H9 (cell line): ENCODE data around the gene MTA3. TPM values are rescaled to one million over a fixed set of nuclear protein-coding genes. Genes with fewer than 3 reads are reported as not detected.

Experiments
- DNase-seq: peaks from one replicate; pipeline ENCODE4 v3.0.0-alpha.2; 2017
- H2AFZ ChIP-seq: one replicate; pipeline ENCODE4 v1.6.1; 2013; ENCODE audit warnings: mild to moderate bottlenecking, low read length, control low read depth, moderate library complexity
- H2AK5ac ChIP-seq: 2 replicates; pipeline ENCODE4 v1.6.1; 2013; ENCODE audit warnings: low read length, control low read depth, mixed read lengths; ENCODE audit not compliant: insufficient read length
- H2BK120ac ChIP-seq: one replicate; pipeline ENCODE4 v1.6.1; 2013; ENCODE audit warnings: low read depth, mild to moderate bottlenecking, low read length, control low read depth, inconsistent platforms; ENCODE audit not compliant: poor library complexity, severe bottlenecking
- H2BK12ac ChIP-seq: 2 replicates; pipeline ENCODE4 v1.6.1; 2013; ENCODE audit warnings: low read length, control low read depth, mixed read lengths, low read depth; ENCODE audit not compliant: insufficient read length
- H2BK15ac ChIP-seq: 2 replicates; pipeline ENCODE4 v1.6.1; 2013; ENCODE audit warnings: low read depth, low read length, control low read depth
- H2BK20ac ChIP-seq: one replicate; pipeline ENCODE4 v1.6.1; 2013; ENCODE audit warnings: low read depth, mild to moderate bottlenecking, low read length, control low read depth, inconsistent platforms; ENCODE audit not compliant: poor library complexity, severe bottlenecking
- H2BK5ac ChIP-seq: 2 replicates; pipeline ENCODE4 v1.6.1; 2013; ENCODE audit warnings: low read length, control low read depth, mixed read lengths; ENCODE audit not compliant: insufficient read length
- H3K14ac ChIP-seq: 2 replicates; pipeline ENCODE4 v1.6.1; 2013; ENCODE audit warnings: low read length, control low read depth; ENCODE audit not compliant: insufficient read depth
- H3K18ac ChIP-seq: 2 replicates; pipeline ENCODE4 v1.6.1; 2013; ENCODE audit warnings: low read depth, mild to moderate bottlenecking, mixed read lengths, low read length, control low read depth; ENCODE audit not compliant: insufficient read length
- H3K23ac ChIP-seq: 2 replicates; pipeline ENCODE4 v1.6.1; 2013; ENCODE audit warnings: low read length, control low read depth, mixed read lengths, low read depth; ENCODE audit not compliant: insufficient read length
- H3K23me2 ChIP-seq: 2 replicates; pipeline ENCODE4 v1.6.1; 2013; ENCODE audit warnings: low read depth, mild to moderate bottlenecking, mixed read lengths, low read length, control low read depth; ENCODE audit not compliant: insufficient read length, poor library complexity, severe bottlenecking
- H3K27ac ChIP-seq: 2 replicates; pipeline ENCODE4 v1.5.1; 2013; ENCODE audit warnings: low read length, control low read depth, mixed read lengths, low read depth; ENCODE audit not compliant: insufficient read length
- H3K27me3 ChIP-seq: 2 replicates; pipeline ENCODE4 v1.6.1; 2013; ENCODE audit warnings: low read length, control low read depth, inconsistent platforms; ENCODE audit not compliant: insufficient read depth
- H3K4ac ChIP-seq: 2 replicates; pipeline ENCODE4 v1.6.1; 2013; ENCODE audit warnings: low read depth, mild to moderate bottlenecking, control low read depth, inconsistent platforms, low read length, moderate library complexity
- H3K4me1 ChIP-seq: 2 replicates; pipeline ENCODE4 v1.6.1; 2013; ENCODE audit warnings: low read length, control low read depth, inconsistent platforms; ENCODE audit not compliant: insufficient read depth
- H3K4me2 ChIP-seq: 2 replicates; pipeline ENCODE4 v1.6.1; 2013; ENCODE audit warnings: low read length, control low read depth, mixed read lengths; ENCODE audit not compliant: insufficient read length, insufficient read depth
- H3K56ac ChIP-seq: 2 replicates; pipeline ENCODE4 v1.6.1; 2013; ENCODE audit warnings: low read depth, mild to moderate bottlenecking, mixed read lengths, low read length, control low read depth; ENCODE audit not compliant: insufficient read length
- H3K79me1 ChIP-seq: 2 replicates; pipeline ENCODE4 v1.6.1; 2013; ENCODE audit warnings: low read depth, mild to moderate bottlenecking, moderate library complexity, low read length, control low read depth, inconsistent platforms; ENCODE audit not compliant: insufficient read depth, poor library complexity, severe bottlenecking
- H3K79me2 ChIP-seq: 2 replicates; pipeline ENCODE4 v1.6.1; 2013; ENCODE audit warnings: low read length, control low read depth, inconsistent platforms; ENCODE audit not compliant: insufficient read depth
- H3K9ac ChIP-seq: 2 replicates; pipeline ENCODE4 v1.6.1; 2013; ENCODE audit warnings: low read length, control low read depth, mixed read lengths; ENCODE audit not compliant: insufficient read length; ENCODE audit errors: extremely low read depth
- H3K9me3 ChIP-seq: one replicate; pipeline ENCODE4 v1.6.1; 2013; ENCODE audit warnings: low read depth, low read length, inconsistent platforms; ENCODE audit not compliant: control insufficient read depth
- H3T11ph ChIP-seq: one replicate; pipeline ENCODE4 v1.6.1; 2013; ENCODE audit warnings: mild to moderate bottlenecking, low read length, control low read depth, inconsistent platforms
- H4K20me1 ChIP-seq: one replicate; pipeline ENCODE4 v1.6.1; 2013; ENCODE audit not compliant: control insufficient read depth, insufficient read length, insufficient read depth
- H4K5ac ChIP-seq: 2 replicates; pipeline ENCODE4 v1.6.1; 2013; ENCODE audit warnings: low read depth, mild to moderate bottlenecking, mixed read lengths, low read length, control low read depth; ENCODE audit not compliant: insufficient read length
- H4K8ac ChIP-seq: replicated peaks from 2 replicates; pipeline ENCODE4 v1.6.1; 2013; ENCODE audit warnings: low read length, control low read depth, mixed read lengths, low read depth; ENCODE audit not compliant: insufficient read length
- H4K91ac ChIP-seq: 2 replicates; pipeline ENCODE4 v1.6.1; 2013; ENCODE audit warnings: low read depth, mild to moderate bottlenecking, moderate library complexity, mixed read lengths, low read length, control low read depth; ENCODE audit not compliant: insufficient read length
- H3K27ac Mint-ChIP-seq, 3 experiments: 2 replicates in 2 of 3; 3 replicates in 1 of 3; pipeline ENCODE4 v1.8.0; 2020 to 2021; ENCODE audit warnings: mixed read lengths in 3 of 3, mild to moderate bottlenecking in 1 of 3, moderate library complexity in 1 of 3
- H3K27me3 Mint-ChIP-seq: 2 replicates; pipeline ENCODE4 v1.8.0; 2021; ENCODE audit warnings: low read depth, mild to moderate bottlenecking, moderate library complexity, mixed read lengths
- H3K36me3 Mint-ChIP-seq, 3 experiments: 2 replicates in 2 of 3; 3 replicates in 1 of 3; pipeline ENCODE4 v1.8.0; 2020 to 2021; ENCODE audit warnings: low read depth in 3 of 3, mixed read lengths in 3 of 3; ENCODE audit not compliant: insufficient read depth in 1 of 3
- H3K4me1 Mint-ChIP-seq, 2 experiments: 2 replicates each; pipeline ENCODE4 v1.8.0; 2020; ENCODE audit warnings: mixed read lengths in 2 of 2
- H3K4me3 Mint-ChIP-seq, 2 experiments: 2 replicates in 1 of 2; 3 replicates in 1 of 2; pipeline ENCODE4 v1.8.0; 2020 to 2021; ENCODE audit warnings: mild to moderate bottlenecking in 2 of 2, mixed read lengths in 2 of 2, moderate library complexity in 1 of 2
- H3K9me3 Mint-ChIP-seq, 2 experiments: 2 replicates in 1 of 2; 3 replicates in 1 of 2; pipeline ENCODE4 v1.8.0; 2020; ENCODE audit warnings: mild to moderate bottlenecking in 2 of 2, mixed read lengths in 2 of 2, moderate library complexity in 1 of 2
- WGBS: extraction: QIAGEN DNeasy Blood & Tissue Kit; methylation state at CpG from one replicate; pipeline ENCODE4 v1.1.7; 2013; ENCODE audit warnings: missing lambda C conversion rate, low lambda C conversion rate, mixed read lengths; ENCODE audit not compliant: insufficient read length; ENCODE audit errors: extremely low coverage; 5-methylcytosine and 5-hydroxymethylcytosine counted together
- total RNA-seq: library from RNA; stranded (reverse); gene quantifications from 2 replicates; pipeline ENCODE4 v1.2.1, GENCODE V29; 2021
- TF ChIP-seq, protein P1 (sequence below): fragments of 200-600 bp; sonication (generic); conservative IDR thresholded peaks from 3 replicates; pipeline ENCODE4 v1.8.0; 2021; ENCODE audit warnings: antibody characterized with exemption, mild to moderate bottlenecking

Gene MTA3
- total RNA-seq, 1 experiment from 2014 or later = 253 TPM

DNA sequence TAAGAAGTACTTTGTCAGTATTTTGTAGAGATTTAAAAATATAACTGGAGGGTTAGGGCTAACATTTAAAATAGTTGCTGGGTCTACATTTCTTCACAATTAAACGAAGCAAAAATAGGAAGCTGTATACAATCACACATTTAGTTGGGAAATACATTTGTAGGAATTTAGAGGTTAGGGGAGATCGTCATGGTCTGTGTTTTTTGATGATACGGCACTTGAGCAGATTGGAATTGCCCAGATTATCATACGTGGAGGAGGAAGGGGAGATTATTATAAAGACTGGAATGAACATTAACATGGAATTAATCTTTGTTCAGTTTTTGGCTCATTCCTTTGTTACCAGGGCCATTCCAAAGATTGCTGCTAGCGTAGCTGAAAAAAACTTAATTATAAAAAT is 84.6 kb downstream of the MTA3 start:
- WGBS = no CpG with 5 or more reads among the region's 5 CpGs

More for the DNA sequence above, 84.6 kb downstream of the MTA3 start:
- Mint-ChIP-seq H3K36me3 (peaks cover 10 to 33% (median 33%) of the 10 kb centered on the region in 3 experiments), H3K27me3 (no peaks in the 10 kb centered on the region; the same call in 1 of the 2 replicates), H3K9me3 (no peaks in the 10 kb centered on the region), H3K4me1 (peaks cover 29 to 46% of the 10 kb centered on the region in 2 experiments), H3K4me3 (no peak overlapping the region), H3K27ac (peak overlapping the region; percentile 1 to 70 (median 2); a peak in 5 of 7 replicates)
- Histone ChIP-seq H3K4me1 (no peaks in the 10 kb centered on the region), H4K5ac (no peak overlapping the region), H2BK12ac (no peak overlapping the region), H3K79me1 (peaks cover 6% of the 10 kb centered on the region), H3K23ac (no peak overlapping the region), H3K4me2 (no peak overlapping the region), H3K79me2 (no peaks in the 10 kb centered on the region), H3K23me2 (no peaks in the 10 kb centered on the region), H2BK5ac (no peak overlapping the region), H4K8ac (no peak overlapping the region), H3K18ac (no peak overlapping the region), H2AFZ (no peak overlapping the region), H3K27me3 (no peaks in the 10 kb centered on the region), H2BK15ac (no peak overlapping the region), H2BK120ac (no peak overlapping the region), H3K9me3 (no peaks in the 10 kb centered on the region), H2BK20ac (no peak overlapping the region), H4K91ac (no peak overlapping the region), H3K14ac (no peak overlapping the region), H3K27ac (no peak overlapping the region), H3K56ac (no peak overlapping the region), H3K9ac (no peak overlapping the region), H3T11ph (no peak overlapping the region), H2AK5ac (no peak overlapping the region), H3K4ac (no peak overlapping the region), H4K20me1 (no peaks in the 10 kb centered on the region)
- DNase-seq = no peak
- TF ChIP-seq, protein P1, sequence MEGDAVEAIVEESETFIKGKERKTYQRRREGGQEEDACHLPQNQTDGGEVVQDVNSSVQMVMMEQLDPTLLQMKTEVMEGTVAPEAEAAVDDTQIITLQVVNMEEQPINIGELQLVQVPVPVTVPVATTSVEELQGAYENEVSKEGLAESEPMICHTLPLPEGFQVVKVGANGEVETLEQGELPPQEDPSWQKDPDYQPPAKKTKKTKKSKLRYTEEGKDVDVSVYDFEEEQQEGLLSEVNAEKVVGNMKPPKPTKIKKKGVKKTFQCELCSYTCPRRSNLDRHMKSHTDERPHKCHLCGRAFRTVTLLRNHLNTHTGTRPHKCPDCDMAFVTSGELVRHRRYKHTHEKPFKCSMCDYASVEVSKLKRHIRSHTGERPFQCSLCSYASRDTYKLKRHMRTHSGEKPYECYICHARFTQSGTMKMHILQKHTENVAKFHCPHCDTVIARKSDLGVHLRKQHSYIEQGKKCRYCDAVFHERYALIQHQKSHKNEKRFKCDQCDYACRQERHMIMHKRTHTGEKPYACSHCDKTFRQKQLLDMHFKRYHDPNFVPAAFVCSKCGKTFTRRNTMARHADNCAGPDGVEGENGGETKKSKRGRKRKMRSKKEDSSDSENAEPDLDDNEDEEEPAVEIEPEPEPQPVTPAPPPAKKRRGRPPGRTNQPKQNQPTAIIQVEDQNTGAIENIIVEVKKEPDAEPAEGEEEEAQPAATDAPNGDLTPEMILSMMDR = no peak
